Upper lobe of left lung (tissue), 4 donors: ENCODE measurements around the gene PANX2.

Experiments
- POLR2AphosphoS5 ChIP-seq, 2 donors: sonication (generic); formaldehyde crosslinking; IDR thresholded peaks; one replicate each; pipeline ENCODE4 v1.5.1; 2017; ENCODE audit warnings: antibody characterized with exemption in 2 of 2
- TF ChIP-seq, protein P1 (sequence below), 6 experiments: fragments of 450-650 bp in 4 of 6; fragments of 200-600 bp in 2 of 6; sonication (generic) in 2 of 6; IDR thresholded peaks; one replicate each; pipeline ENCODE4 v1.5.1; 2016 to 2019; ENCODE audit warnings: antibody characterized with exemption in 6 of 6

DNA sequence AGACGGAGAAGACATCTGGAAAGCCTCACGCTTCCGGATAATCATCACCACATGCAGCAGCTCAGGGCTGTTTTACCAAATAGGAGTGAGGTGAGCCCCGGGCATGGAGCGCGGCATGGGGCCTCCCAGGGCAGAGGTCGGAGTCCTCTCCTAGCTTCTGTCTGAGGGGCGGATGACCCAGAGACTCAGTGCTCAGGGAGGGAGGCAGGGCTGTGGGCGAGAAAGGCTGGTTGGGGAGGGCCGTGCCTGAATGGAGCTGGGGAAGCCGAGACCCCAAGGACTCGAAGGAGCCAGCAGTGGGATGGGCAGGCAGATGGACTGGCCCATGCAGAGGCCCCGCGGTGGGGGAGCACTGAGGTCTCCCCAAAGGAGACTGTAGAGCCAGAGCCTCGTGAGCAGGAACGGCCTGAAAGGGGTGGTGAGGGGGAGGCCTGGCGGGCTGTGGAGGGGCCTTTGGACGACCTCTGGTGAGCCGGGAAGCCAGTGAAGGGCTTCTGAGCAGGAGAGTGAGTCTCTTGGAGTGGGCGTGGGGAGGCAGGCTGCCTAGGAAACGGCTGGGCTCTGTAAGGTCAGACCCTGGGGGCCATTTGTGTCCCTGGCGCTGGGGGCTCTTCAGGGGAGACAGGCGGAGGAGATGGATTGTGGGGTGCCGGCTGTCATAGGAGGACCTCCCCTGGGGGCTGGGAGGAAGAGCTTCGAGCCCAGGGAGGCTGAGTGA lies 24.7 kb upstream of the PANX2 start:
- TF ChIP-seq, protein P1, sequence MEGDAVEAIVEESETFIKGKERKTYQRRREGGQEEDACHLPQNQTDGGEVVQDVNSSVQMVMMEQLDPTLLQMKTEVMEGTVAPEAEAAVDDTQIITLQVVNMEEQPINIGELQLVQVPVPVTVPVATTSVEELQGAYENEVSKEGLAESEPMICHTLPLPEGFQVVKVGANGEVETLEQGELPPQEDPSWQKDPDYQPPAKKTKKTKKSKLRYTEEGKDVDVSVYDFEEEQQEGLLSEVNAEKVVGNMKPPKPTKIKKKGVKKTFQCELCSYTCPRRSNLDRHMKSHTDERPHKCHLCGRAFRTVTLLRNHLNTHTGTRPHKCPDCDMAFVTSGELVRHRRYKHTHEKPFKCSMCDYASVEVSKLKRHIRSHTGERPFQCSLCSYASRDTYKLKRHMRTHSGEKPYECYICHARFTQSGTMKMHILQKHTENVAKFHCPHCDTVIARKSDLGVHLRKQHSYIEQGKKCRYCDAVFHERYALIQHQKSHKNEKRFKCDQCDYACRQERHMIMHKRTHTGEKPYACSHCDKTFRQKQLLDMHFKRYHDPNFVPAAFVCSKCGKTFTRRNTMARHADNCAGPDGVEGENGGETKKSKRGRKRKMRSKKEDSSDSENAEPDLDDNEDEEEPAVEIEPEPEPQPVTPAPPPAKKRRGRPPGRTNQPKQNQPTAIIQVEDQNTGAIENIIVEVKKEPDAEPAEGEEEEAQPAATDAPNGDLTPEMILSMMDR (IDR thresholded peaks at IDR 0.05), result no peak
- no peak for TF ChIP-seq POLR2AphosphoS5 (IDR thresholded peaks at IDR 0.05)
